OCI-LY3 (cell line): Measurements from ENCODE around the gene DRC1.

Source experiments
- H2AFZ ChIP-seq: fragments of 200-600, 300-600 bp; shearing (Covaris generic); 2 replicates; pipeline ENCODE4 v1.6.0; 2014; ENCODE audit warnings: antibody characterized with exemption, low read depth, low read length
- H3K27ac ChIP-seq: fragments of 200-600, 300-600 bp; sonication (generic); 2 replicates; pipeline ENCODE4 v1.5.1; 2014; ENCODE audit warnings: mild to moderate bottlenecking, low read length, moderate library complexity, mixed read lengths
- H3K27me3 ChIP-seq: fragments of 200-600, 300-600 bp; sonication (generic); 2 replicates; pipeline ENCODE4 v1.6.1; 2014; ENCODE audit warnings: low read depth, low read length, mixed read lengths
- H3K36me3 ChIP-seq: fragments of 200-600, 300-600 bp; sonication (generic); replicated peaks from 2 replicates; pipeline ENCODE3; 2014; ENCODE audit warnings: low read depth, low read length, mixed read lengths
- H3K4me1 ChIP-seq: fragments of 300-600, 200-600 bp; sonication (generic); 2 replicates; pipeline ENCODE4 v1.6.1; 2014; ENCODE audit warnings: low read length, mixed read lengths
- H3K4me2 ChIP-seq: fragments of 200-600, 300-600 bp; sonication (generic); 2 replicates; pipeline ENCODE4 v1.6.1; 2014; ENCODE audit warnings: low read length, mixed read lengths
- H3K4me3 ChIP-seq: fragments of 300-600, 200-600 bp; sonication (generic); 2 replicates; pipeline ENCODE4 v1.5.1; 2014; ENCODE audit warnings: antibody characterized with exemption, mild to moderate bottlenecking, low read length, moderate library complexity
- H3K79me2 ChIP-seq: fragments of 300-600, 200-600 bp; shearing (Covaris generic); 2 replicates; pipeline ENCODE4 v1.6.1; 2014; ENCODE audit warnings: mild to moderate bottlenecking, low read length, mixed read lengths
- H3K9ac ChIP-seq: fragments of 300-600, 200-600 bp; shearing (Covaris generic); 2 replicates; pipeline ENCODE4 v1.6.0; 2014; ENCODE audit warnings: mild to moderate bottlenecking, low read length, moderate library complexity
- H3K9me3 ChIP-seq: fragments of 200-600, 300-600 bp; shearing (Covaris generic); 2 replicates; pipeline ENCODE4 v1.6.1; 2014; ENCODE audit warnings: low read length, mixed read lengths; ENCODE audit not compliant: insufficient read depth
- H4K20me1 ChIP-seq: fragments of 200-600, 300-600 bp; sonication (generic); 2 replicates; pipeline ENCODE4 v1.6.1; 2016; ENCODE audit warnings: low read length, mixed read lengths; ENCODE audit not compliant: insufficient read depth
- EZH2phosphoT487 ChIP-seq: fragments of 200-600 bp; shearing (Covaris generic); IDR thresholded peaks from 2 replicates; pipeline ENCODE4 v1.6.1; 2018; ENCODE audit warnings: antibody characterized with exemption, mixed run types, low read depth
- TF ChIP-seq, protein P1 (sequence below): fragments of 200-600, 300-600 bp; sonication (generic); IDR thresholded peaks from 2 replicates; pipeline ENCODE4 v1.5.1; 2014; ENCODE audit warnings: antibody characterized with exemption, low read length, low read depth

Gene DRC1

GRCh38 chr2:26376799-26377198, 24.9 kb upstream of the DRC1 start:
- no peaks in the 10 kb centered on the region for H3K27me3 ChIP-seq
- peaks cover 56% of the 10 kb centered on the region for H3K36me3 ChIP-seq
- H3K9ac ChIP-seq, result no peak overlapping the region
- TF ChIP-seq, protein P1, sequence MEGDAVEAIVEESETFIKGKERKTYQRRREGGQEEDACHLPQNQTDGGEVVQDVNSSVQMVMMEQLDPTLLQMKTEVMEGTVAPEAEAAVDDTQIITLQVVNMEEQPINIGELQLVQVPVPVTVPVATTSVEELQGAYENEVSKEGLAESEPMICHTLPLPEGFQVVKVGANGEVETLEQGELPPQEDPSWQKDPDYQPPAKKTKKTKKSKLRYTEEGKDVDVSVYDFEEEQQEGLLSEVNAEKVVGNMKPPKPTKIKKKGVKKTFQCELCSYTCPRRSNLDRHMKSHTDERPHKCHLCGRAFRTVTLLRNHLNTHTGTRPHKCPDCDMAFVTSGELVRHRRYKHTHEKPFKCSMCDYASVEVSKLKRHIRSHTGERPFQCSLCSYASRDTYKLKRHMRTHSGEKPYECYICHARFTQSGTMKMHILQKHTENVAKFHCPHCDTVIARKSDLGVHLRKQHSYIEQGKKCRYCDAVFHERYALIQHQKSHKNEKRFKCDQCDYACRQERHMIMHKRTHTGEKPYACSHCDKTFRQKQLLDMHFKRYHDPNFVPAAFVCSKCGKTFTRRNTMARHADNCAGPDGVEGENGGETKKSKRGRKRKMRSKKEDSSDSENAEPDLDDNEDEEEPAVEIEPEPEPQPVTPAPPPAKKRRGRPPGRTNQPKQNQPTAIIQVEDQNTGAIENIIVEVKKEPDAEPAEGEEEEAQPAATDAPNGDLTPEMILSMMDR, result no peak
- no peak for TF ChIP-seq EZH2phosphoT487
- peaks cover 5% of the 10 kb centered on the region; the same call in 1 of the 2 replicates for H4K20me1 ChIP-seq
- H3K4me3 ChIP-seq, result no peak overlapping the region
- no peak overlapping the region for H3K4me2 ChIP-seq
- no peaks in the 10 kb centered on the region for H3K9me3 ChIP-seq
- H3K79me2 ChIP-seq, result no peaks in the 10 kb centered on the region
- no peak overlapping the region for H3K27ac ChIP-seq
- H2AFZ ChIP-seq, result no peak overlapping the region
- H3K4me1 ChIP-seq, result peaks cover 21% of the 10 kb centered on the region

DNA sequence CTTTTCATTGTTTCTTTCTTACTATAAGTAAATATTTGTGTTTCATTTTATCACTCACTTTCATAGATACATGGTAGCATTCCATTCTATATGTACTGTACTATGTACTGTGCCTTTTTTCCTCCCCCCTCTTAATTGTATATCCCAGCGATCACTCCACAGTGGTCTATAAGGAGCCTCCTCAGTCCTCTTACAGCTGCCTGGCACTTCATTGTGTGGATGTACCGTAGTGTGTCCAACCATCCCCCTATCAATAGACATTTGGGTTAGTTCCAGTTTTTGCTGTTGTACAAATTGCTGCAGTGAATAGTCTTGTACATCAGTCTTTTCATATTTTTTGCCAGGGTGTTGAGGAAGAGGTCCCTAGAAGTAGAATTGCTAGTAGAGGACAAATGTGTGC, 21.4 kb upstream of the DRC1 start:
- H3K9me3 ChIP-seq, result no peaks in the 10 kb centered on the region
- peak overlapping the region; percentile 0; the same call in 1 of the 2 replicates for H3K4me2 ChIP-seq
- no peak overlapping the region for H2AFZ ChIP-seq
- no peak overlapping the region for H3K4me3 ChIP-seq
- H3K79me2 ChIP-seq, result no peaks in the 10 kb centered on the region
- H3K27ac ChIP-seq, result peak overlapping the region; percentile 21; the same call in 1 of the 2 replicates
- peaks cover 50% of the 10 kb centered on the region for H3K4me1 ChIP-seq
- peaks cover 45% of the 10 kb centered on the region for H3K36me3 ChIP-seq
- no peaks in the 10 kb centered on the region for H3K27me3 ChIP-seq
- peaks cover 19% of the 10 kb centered on the region; the same call in 1 of the 2 replicates for H4K20me1 ChIP-seq
- H3K9ac ChIP-seq, result no peak overlapping the region
- TF ChIP-seq, protein P1, result no peak
- no peak for TF ChIP-seq EZH2phosphoT487

DNA sequence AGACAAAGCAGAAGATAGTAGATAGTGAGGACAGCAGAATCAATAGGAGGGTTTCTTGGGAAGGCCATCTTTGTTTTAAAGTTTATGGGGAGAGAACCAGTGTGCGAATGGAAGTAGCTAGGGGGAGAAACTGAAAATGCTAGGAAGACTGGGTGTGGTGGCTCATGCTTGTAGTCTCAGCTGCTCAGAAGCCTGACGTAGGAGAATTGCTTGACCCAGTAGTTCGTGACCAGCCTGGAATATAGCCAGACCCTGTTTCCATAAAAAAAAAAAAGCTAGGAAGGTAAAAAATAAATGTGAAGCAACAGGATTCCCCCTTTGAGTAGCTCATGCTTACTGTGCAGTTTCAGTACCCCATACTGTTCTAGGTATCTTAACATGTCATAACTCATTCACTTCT, 19.2 kb upstream of the DRC1 start:
- Histone ChIP-seq H3K9me3 (no peaks in the 10 kb centered on the region), H3K4me2 (peak overlapping the region; percentile 48), H3K9ac (no peak overlapping the region), H3K27ac (peak overlapping the region; percentile 19), H3K36me3 (peaks cover 37% of the 10 kb centered on the region), H3K4me3 (no peak overlapping the region), H3K27me3 (no peaks in the 10 kb centered on the region), H4K20me1 (peaks cover 19% of the 10 kb centered on the region; the same call in 1 of the 2 replicates), H3K79me2 (no peaks in the 10 kb centered on the region), H2AFZ (no peak overlapping the region), H3K4me1 (peaks cover 50% of the 10 kb centered on the region)
- TF ChIP-seq, protein P1, result no peak
- TF ChIP-seq EZH2phosphoT487, result no peak

DNA sequence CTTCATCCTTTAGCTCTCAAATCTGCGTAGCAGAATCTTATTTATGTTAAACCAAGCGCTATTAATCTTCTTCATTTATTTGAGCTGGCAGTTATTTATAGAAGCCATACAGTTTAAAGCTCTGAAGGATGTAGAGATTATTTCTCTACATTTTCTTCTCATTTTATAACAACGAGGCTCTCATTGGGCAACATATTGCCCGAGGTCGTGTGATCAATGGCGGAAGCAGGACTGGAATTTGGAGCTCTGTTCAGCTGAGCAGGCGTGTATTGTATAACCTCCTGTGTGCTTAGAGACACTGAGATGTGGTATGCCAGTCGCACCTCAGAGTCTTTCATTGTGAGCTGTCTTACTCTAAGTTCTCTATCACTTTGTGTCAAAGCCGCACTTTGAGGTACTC, 17.5 kb upstream of the DRC1 start:
- no peak for TF ChIP-seq EZH2phosphoT487
- TF ChIP-seq, protein P1, result no peak
- no peak overlapping the region for H2AFZ ChIP-seq
- H3K79me2 ChIP-seq, result no peaks in the 10 kb centered on the region
- no peak overlapping the region for H3K9ac ChIP-seq
- H4K20me1 ChIP-seq, result peaks cover 19% of the 10 kb centered on the region; the same call in 1 of the 2 replicates
- H3K27ac ChIP-seq, result peak overlapping the region; percentile 45
- no peaks in the 10 kb centered on the region for H3K27me3 ChIP-seq
- H3K9me3 ChIP-seq, result no peaks in the 10 kb centered on the region
- peak overlapping the region; percentile 35 for H3K4me3 ChIP-seq
- H3K4me2 ChIP-seq, result peak overlapping the region; percentile 51
- H3K36me3 ChIP-seq, result peaks cover 41% of the 10 kb centered on the region
- peaks cover 40% of the 10 kb centered on the region for H3K4me1 ChIP-seq
